Endothelial cell of umbilical vein (primary cell): Measurements from ENCODE around the gene IGFBP2. TPM values are rescaled to one million over a fixed set of nuclear protein-coding genes. Genes with fewer than 3 reads are reported as not detected.

Experiments
- BruUV-seq: library from RNA; stranded (reverse); fragments of 400-500 nt; replicated peaks from 2 replicates; lab custom pipeline; 2021; lab: Mats Ljungman, UMichigan
- CTCF ChIA-PET: fragments of 300-600, 350-600 bp; sonication (Branson Sonifier 250); formaldehyde crosslinking; loops from one replicate; lab custom pipeline; 2021; ENCODE audit warnings: antibody characterized with exemption, inconsistent platforms; lab: Charles Lee
- POLR2A ChIA-PET: fragments of 300-600, 350-600 bp; sonication (Branson Sonifier 250); formaldehyde crosslinking; loops from one replicate; lab custom pipeline; 2021; ENCODE audit warnings: antibody characterized with exemption, inconsistent platforms; lab: Charles Lee
- DNase-seq: peaks from one replicate; pipeline ENCODE4 v3.0.0-alpha.2; 2011; ENCODE audit warnings: low read depth, low spot score
- FAIRE-seq: peaks from 2 replicates; lab custom pipeline; 2011; peaks lifted over from hg19 to GRCh38; lab: Jason Lieb, UNC
- H2AFZ ChIP-seq: 2 replicates; pipeline ENCODE4 v1.6.0; 2012; ENCODE audit warnings: low read depth, low read length, control low read depth, inconsistent platforms
- H3K27ac ChIP-seq: 2 replicates; pipeline ENCODE4 v1.5.1; 2011; ENCODE audit warnings: low read depth, mild to moderate bottlenecking, control low read depth, low read length, moderate library complexity; ENCODE audit not compliant: insufficient read depth
- H3K27me3 ChIP-seq, 2 experiments: 2 replicates each; pipeline versions ENCODE4 v1.6.0 to v1.6.1; 2011; ENCODE audit warnings: low read length in 2 of 2, mixed read lengths in 1 of 2; ENCODE audit not compliant: control insufficient read depth in 2 of 2, insufficient read depth in 2 of 2
- H3K36me3 ChIP-seq, 2 experiments: 2 replicates in 1 of 2; 3 replicates in 1 of 2; pipeline ENCODE4 v1.5.1; 2011; ENCODE audit warnings: low read length in 2 of 2, mild to moderate bottlenecking in 1 of 2, moderate library complexity in 1 of 2; ENCODE audit not compliant: control insufficient read depth in 2 of 2, insufficient read depth in 2 of 2; ENCODE audit errors: extremely low read depth in 1 of 2
- H3K4me1 ChIP-seq: 3 replicates; pipeline ENCODE4 v1.5.1; 2011; ENCODE audit warnings: mild to moderate bottlenecking, low read length; ENCODE audit not compliant: control insufficient read depth, insufficient read depth; ENCODE audit errors: extremely low read depth
- H3K4me2 ChIP-seq: 2 replicates; pipeline ENCODE4 v1.6.1; 2011; ENCODE audit warnings: low read length, control low read depth, mixed read lengths; ENCODE audit not compliant: insufficient read depth
- H3K4me3 ChIP-seq, 3 experiments: fragments of 200-600 bp in 1 of 3; sonication (generic), shearing (Covaris generic) in 1 of 3; replicated peaks in 1 of 3; 2 replicates each; pipeline ENCODE4 v1.5.1; 2011 to 2016; ENCODE audit warnings: control low read depth in 3 of 3, low read length in 3 of 3, mild to moderate bottlenecking in 2 of 3, inconsistent platforms in 1 of 3, low read depth in 1 of 3, moderate library complexity in 1 of 3; ENCODE audit not compliant: insufficient read depth in 1 of 3
- H3K79me2 ChIP-seq: 2 replicates; pipeline ENCODE4 v1.6.0; 2012; ENCODE audit warnings: low read length, inconsistent platforms; ENCODE audit not compliant: control insufficient read depth, insufficient read depth
- H3K9ac ChIP-seq: replicated peaks from 2 replicates; pipeline ENCODE3; 2011; ENCODE audit warnings: low read length, control low read depth; ENCODE audit not compliant: insufficient read depth; ENCODE audit errors: extremely low read depth
- H3K9me1 ChIP-seq: replicated peaks from 3 replicates; pipeline ENCODE4 v1.6.0; 2011; ENCODE audit warnings: mild to moderate bottlenecking, low read length; ENCODE audit not compliant: control insufficient read depth, insufficient read depth; ENCODE audit errors: extremely low read depth
- H3K9me3 ChIP-seq: replicated peaks from 2 replicates; pipeline ENCODE4 v1.5.1; 2012; ENCODE audit warnings: low read length, inconsistent platforms; ENCODE audit not compliant: control insufficient read depth, insufficient read depth
- H4K20me1 ChIP-seq: replicated peaks from 2 replicates; pipeline ENCODE3; 2011; ENCODE audit warnings: mild to moderate bottlenecking, low read length; ENCODE audit not compliant: control insufficient read depth, insufficient read depth; ENCODE audit errors: extremely low read depth
- CTCF ChIP-seq, 2 donors: IDR thresholded peaks; 1 replicate in 1 of 2; 2 replicates in 1 of 2; pipeline ENCODE4 v1.5.1; 2011; ENCODE audit warnings: low read length in 2 of 2, mild to moderate bottlenecking in 2 of 2, moderate library complexity in 2 of 2, control low read depth in 1 of 2, inconsistent platforms in 1 of 2, low read depth in 1 of 2; ENCODE audit not compliant: insufficient read depth in 1 of 2; ENCODE audit errors: extremely low read depth in 1 of 2
- EZH2 ChIP-seq: IDR thresholded peaks from 2 replicates; pipeline ENCODE4 v1.6.1; 2012; ENCODE audit warnings: borderline replicate concordance, low read depth, mild to moderate bottlenecking, moderate library complexity, low read length, inconsistent platforms; ENCODE audit not compliant: severe bottlenecking
- FOS ChIP-seq: IDR thresholded peaks from 2 replicates; pipeline ENCODE4 v1.6.1; 2011; ENCODE audit warnings: mild to moderate bottlenecking, low read length, moderate library complexity, borderline replicate concordance; ENCODE audit not compliant: insufficient read depth
- GATA2 ChIP-seq: IDR thresholded peaks from 2 replicates; pipeline ENCODE4 v1.7.0; 2011; ENCODE audit warnings: low read depth, mild to moderate bottlenecking, moderate library complexity, mixed read lengths, low read length; ENCODE audit not compliant: insufficient read length, insufficient read depth
- JUN ChIP-seq: IDR thresholded peaks from 2 replicates; pipeline ENCODE4 v1.6.1; 2011; ENCODE audit warnings: borderline replicate concordance, low read depth; ENCODE audit not compliant: insufficient read length, insufficient read depth
- MYC ChIP-seq: IDR thresholded peaks from one replicate; pipeline ENCODE4 v1.6.1; 2011; ENCODE audit warnings: mild to moderate bottlenecking, low read depth, low read length
- POLR2A ChIP-seq: IDR thresholded peaks from 2 replicates; pipeline ENCODE4 v1.6.1; 2012; ENCODE audit warnings: low read depth, mild to moderate bottlenecking, control low read depth, low read length
- POLR2AphosphoS5 ChIP-seq: IDR thresholded peaks from 2 replicates; pipeline ENCODE4 v1.6.1; 2012; ENCODE audit warnings: low read depth, mild to moderate bottlenecking, control low read depth, low read length, moderate library complexity; ENCODE audit not compliant: insufficient read depth
- dilution Hi-C: fragments of 300-500 bp; cut with MboI; formaldehyde crosslinking; loops from one replicate; pipeline ENCODE4 v1.15.0; 2019; ENCODE audit warnings: low sequenced_read_pairs; ENCODE audit not compliant: extremely low pct_ligation_motif_present
- intact Hi-C: fragments of 100-400 bp; cut with micrococcal nuclease; formaldehyde crosslinking; loops from one replicate; pipeline ENCODE4 v1.10.0; 2022
- polyA plus RNA-seq, 4 experiments: library from polyadenylated mRNA; depleted of rRNA in 3 of 4; stranded (reverse) in 3 of 4; unstranded in 1 of 4; fragments of >200 nt; gene quantifications; 2 replicates each; pipeline versions ENCODE4 v1.2.1 to v1.2.3, GENCODE V29; 2011 to 2012; ENCODE audit warnings: missing spikeins in 1 of 4
- total RNA-seq: library from RNA; stranded (reverse); gene quantifications from 2 replicates; pipeline ENCODE4 v1.2.3, GENCODE V29; 2021
- TF ChIP-seq, protein P1 (sequence below): IDR thresholded peaks from 2 replicates; pipeline ENCODE4 v1.6.1; 2011; ENCODE audit not compliant: insufficient read depth, insufficient read length

IGFBP2 gene
- total and polyA plus RNA-seq, 2 donors (not counting 3 experiments of a cell fraction or from before 2014, with no cell fraction given) = 212 to 261 TPM

GRCh38 chr2:216636551-216637450, 3.6 kb downstream of the IGFBP2 start:
- H3K27me3 ChIP-seq = peaks cover 5 to 6% of the 10 kb centered on the region in 2 experiments
- dilution Hi-C loops = no loop called here
- no peaks in the 10 kb centered on the region for H3K36me3 ChIP-seq
- POLR2A ChIA-PET = no interaction called here
- peaks cover 30% of the 10 kb centered on the region for H3K4me1 ChIP-seq
- no peaks in the 10 kb centered on the region for H4K20me1 ChIP-seq
- peak; percentile 44 for DNase-seq
- H3K4me3 ChIP-seq = peak overlapping the region in 2 of 3 experiments; percentile 23 to 27
- TF ChIP-seq, protein P1, sequence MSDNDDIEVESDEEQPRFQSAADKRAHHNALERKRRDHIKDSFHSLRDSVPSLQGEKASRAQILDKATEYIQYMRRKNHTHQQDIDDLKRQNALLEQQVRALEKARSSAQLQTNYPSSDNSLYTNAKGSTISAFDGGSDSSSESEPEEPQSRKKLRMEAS = no peak
- TF ChIP-seq GATA2 (no peak), POLR2A (no peak), JUN (no peak), POLR2AphosphoS5 (no peak), MYC (no peak), EZH2 (no peak), CTCF (IDR thresholded peaks at IDR 0.05; ENCODE audit: extremely low read depth in 1 of 2, insufficient read depth in 1 of 2, low read depth in 1 of 2, low read length in 2 of 2) (no peak), FOS (no peak)
- H3K27ac ChIP-seq = peak overlapping the region; percentile 53
- no peaks in the 10 kb centered on the region for H3K9me1 ChIP-seq
- peak overlapping the region; percentile 57 for H3K9ac ChIP-seq
- peak; percentile 72 for FAIRE-seq
- peaks cover 21% of the 10 kb centered on the region for H3K79me2 ChIP-seq
- no peaks in the 10 kb centered on the region for H3K9me3 ChIP-seq
- CTCF ChIA-PET = interaction anchor here (1.0 to 3.3 kb wide), 6 partner anchors 14 to 118 kb away, joined by 3 to 20 read pairs (median 4); no protein-coding TSS in a partner anchor
- peak overlapping the region; percentile 87 for H2AFZ ChIP-seq
- intact Hi-C loops = loop anchor here (10.0 kb wide), 2 partner anchors 422 to 522 kb away; no protein-coding TSS in a partner anchor
- H3K4me2 ChIP-seq = peak overlapping the region; percentile 86
- no TSS peak for BruUV-seq
